HG02943 (cell line): Measurements from ENCODE around the gene CAVIN3.
"Not testable (repeated sequence)": the region's sequence is repeated elsewhere in the genome, so short reads cannot be mapped to it uniquely, and the experiment has no call there.

Experiments used
- ATAC-seq: cut with Tn5 transposase; IDR thresholded peaks from one replicate; pipeline ENCODE4 v1.9.1; 2021; ENCODE audit warnings: mild to moderate bottlenecking, low read depth, moderate library complexity; ENCODE audit not compliant: unreplicated experiment

CAVIN3 gene

GRCh38 chr11:6326985-6327384 is 6.7 kb upstream of the CAVIN3 start:
- no peak for ATAC-seq

GRCh38 chr11:6326303-6326702 is 6.0 kb upstream of the CAVIN3 start:
- no peak for ATAC-seq

- ATAC-seq, result no peak
Observed at GRCh38 chr11:6323291-6323905, 3.1 kb upstream of the CAVIN3 start.

- no peak for ATAC-seq
Observed at GRCh38 chr11:6321961-6322362, 1.7 kb upstream of the CAVIN3 start.

GRCh38 chr11:6321356-6321755 is 1.1 kb upstream of the CAVIN3 start:
- no peak for ATAC-seq

- ATAC-seq, result no peak
Observed at GRCh38 chr11:6319704-6320410, 444 bp downstream of the CAVIN3 start.

GRCh38 chr11:6319001-6319703 is 1.1 kb downstream of the CAVIN3 start:
- ATAC-seq, result no peak

GRCh38 chr11:6318204-6318603 is 2.1 kb downstream of the CAVIN3 start:
- ATAC-seq, result no peak

GRCh38 chr11:6315811-6316425 is 4.4 kb downstream of the CAVIN3 start:
- ATAC-seq, result peak; percentile 82

GRCh38 chr11:6312106-6312505 is 8.2 kb downstream of the CAVIN3 start:
- ATAC-seq, result no peak

- no peak for ATAC-seq
Observed at GRCh38 chr11:6307876-6308275, 12.4 kb downstream of the CAVIN3 start.

- no peak for ATAC-seq
Observed at GRCh38 chr11:6305297-6305696, 15.0 kb downstream of the CAVIN3 start.

- ATAC-seq, result no peak
Observed at GRCh38 chr11:6303661-6304060, 16.6 kb downstream of the CAVIN3 start.

GRCh38 chr11:6301096-6301495 is 19.2 kb downstream of the CAVIN3 start:
- ATAC-seq, result no peak

GRCh38 chr11:6300325-6300724 is 20.0 kb downstream of the CAVIN3 start:
- ATAC-seq, result no peak

- ATAC-seq, result no peak
Observed at GRCh38 chr11:6298605-6299004, 21.7 kb downstream of the CAVIN3 start.

- ATAC-seq, result no peak
Observed at GRCh38 chr11:6297831-6298230, 22.5 kb downstream of the CAVIN3 start.

- ATAC-seq, result no peak
Observed at GRCh38 chr11:6285019-6285418, 35.3 kb downstream of the CAVIN3 start.

- no peak for ATAC-seq
Observed at GRCh38 chr11:6284250-6284649, 36.1 kb downstream of the CAVIN3 start.

- ATAC-seq, result no peak
Observed at GRCh38 chr11:6283453-6284023, 36.8 kb downstream of the CAVIN3 start.

- ATAC-seq, result not testable (repeated sequence)
Observed at GRCh38 chr11:6280809-6281208, 39.5 kb downstream of the CAVIN3 start.
